ENCODE measurements around the gene STK25. TPM values are rescaled to one million over a fixed set of nuclear protein-coding genes. Genes with fewer than 3 reads are reported as not detected.
"Not testable (repeated sequence)": the region's sequence is repeated elsewhere in the genome, so short reads cannot be mapped to it uniquely, and the experiment has no call there.

The STK25 gene
- total RNA-seq, 1 donor from 2014 or later, result 125 TPM

- no peaks in the 10 kb centered on the region for H3K9me3 Mint-ChIP-seq
- no peaks in the 10 kb centered on the region for H3K4me1 Mint-ChIP-seq (ENCODE audit: low read depth)
- H3K4me3 Mint-ChIP-seq, result no peak overlapping the region
- H3K36me3 Mint-ChIP-seq (ENCODE audit: low read depth), result no peaks in the 10 kb centered on the region
- intact Hi-C loops (cut with micrococcal nuclease), result no loop called here
- no peak for DNase-seq (ENCODE audit: low spot score)
- H3K27ac Mint-ChIP-seq, result no peak overlapping the region
- peaks cover 3% of the 10 kb centered on the region for H3K27me3 Mint-ChIP-seq (ENCODE audit: insufficient read depth)
Observed at GRCh38 chr2:241534701-241535375, 26.5 kb upstream of the STK25 start.

GRCh38 chr2:241534293-241534692 lies 25.9 kb upstream of the STK25 start:
- no peak overlapping the region for H3K4me3 Mint-ChIP-seq

GRCh38 chr2:241532733-241533601 lies 24.6 kb upstream of the STK25 start:
- no peak for DNase-seq (ENCODE audit: low spot score)
- intact Hi-C loops (cut with micrococcal nuclease), result no loop called here
- Mint-ChIP-seq H3K27ac (no peak overlapping the region), H3K27me3 (ENCODE audit: insufficient read depth) (peaks cover 2% of the 10 kb centered on the region), H3K4me3 (no peak overlapping the region), H3K9me3 (no peaks in the 10 kb centered on the region), H3K36me3 (ENCODE audit: low read depth) (no peaks in the 10 kb centered on the region), H3K4me1 (ENCODE audit: low read depth) (no peaks in the 10 kb centered on the region)

More at GRCh38 chr2:241534293-241534692, 25.9 kb upstream of the STK25 start:
- Mint-ChIP-seq H3K4me1 (ENCODE audit: low read depth) (no peaks in the 10 kb centered on the region), H3K27me3 (ENCODE audit: insufficient read depth) (peaks cover 3% of the 10 kb centered on the region), H3K36me3 (ENCODE audit: low read depth) (no peaks in the 10 kb centered on the region), H3K27ac (no peak overlapping the region), H3K9me3 (no peaks in the 10 kb centered on the region)
- DNase-seq (ENCODE audit: low spot score), result no peak
- intact Hi-C loops (cut with micrococcal nuclease), result no loop called here

- H3K27me3 Mint-ChIP-seq (ENCODE audit: insufficient read depth), result peaks cover 2% of the 10 kb centered on the region
- no peak overlapping the region for H3K4me3 Mint-ChIP-seq
- H3K9me3 Mint-ChIP-seq, result no peaks in the 10 kb centered on the region
- no peaks in the 10 kb centered on the region for H3K4me1 Mint-ChIP-seq (ENCODE audit: low read depth)
- intact Hi-C loops (cut with micrococcal nuclease), result no loop called here
- DNase-seq (ENCODE audit: low spot score), result no peak
- no peaks in the 10 kb centered on the region for H3K36me3 Mint-ChIP-seq (ENCODE audit: low read depth)
- H3K27ac Mint-ChIP-seq, result no peak overlapping the region
Observed at GRCh38 chr2:241532168-241532567, 23.8 kb upstream of the STK25 start.

- Mint-ChIP-seq H3K27me3 (ENCODE audit: insufficient read depth) (peaks cover 2% of the 10 kb centered on the region), H3K27ac (no peak overlapping the region), H3K9me3 (no peaks in the 10 kb centered on the region), H3K4me3 (no peak overlapping the region), H3K4me1 (ENCODE audit: low read depth) (no peaks in the 10 kb centered on the region), H3K36me3 (ENCODE audit: low read depth) (no peaks in the 10 kb centered on the region)
- no peak for DNase-seq (ENCODE audit: low spot score)
- intact Hi-C loops (cut with micrococcal nuclease), result no loop called here
Observed at GRCh38 chr2:241531161-241531722, 22.9 kb upstream of the STK25 start.

GRCh38 chr2:241530571-241530970 lies 22.2 kb upstream of the STK25 start:
- no peak for DNase-seq (ENCODE audit: low spot score)
- Mint-ChIP-seq H3K36me3 (ENCODE audit: low read depth) (no peaks in the 10 kb centered on the region), H3K9me3 (no peaks in the 10 kb centered on the region), H3K4me3 (no peak overlapping the region), H3K27me3 (ENCODE audit: insufficient read depth) (peaks cover 2% of the 10 kb centered on the region), H3K27ac (no peak overlapping the region), H3K4me1 (ENCODE audit: low read depth) (no peaks in the 10 kb centered on the region)
- intact Hi-C loops (cut with micrococcal nuclease), result no loop called here

- H3K27ac Mint-ChIP-seq; H3K27me3 Mint-ChIP-seq (ENCODE audit: insufficient read depth); H3K9me3 Mint-ChIP-seq; intact Hi-C loops (cut with micrococcal nuclease); H3K36me3 Mint-ChIP-seq (ENCODE audit: low read depth); H3K4me1 Mint-ChIP-seq (ENCODE audit: low read depth); H3K4me3 Mint-ChIP-seq; DNase-seq (ENCODE audit: low spot score): not testable (repeated sequence)
Observed at GRCh38 chr2:241525818-241526780, 17.7 kb upstream of the STK25 start.

- no peak overlapping the region for H3K4me3 Mint-ChIP-seq
- peaks cover 1% of the 10 kb centered on the region for H3K36me3 Mint-ChIP-seq (ENCODE audit: low read depth)
- H3K27ac Mint-ChIP-seq, result no peak overlapping the region
- intact Hi-C loops (cut with micrococcal nuclease), result no loop called here
- H3K9me3 Mint-ChIP-seq, result peaks cover 2% of the 10 kb centered on the region
- H3K27me3 Mint-ChIP-seq (ENCODE audit: insufficient read depth), result peaks cover 8% of the 10 kb centered on the region
- H3K4me1 Mint-ChIP-seq (ENCODE audit: low read depth), result peaks cover 8% of the 10 kb centered on the region
- DNase-seq (ENCODE audit: low spot score), result no peak
Observed at GRCh38 chr2:241522477-241522876, 14.1 kb upstream of the STK25 start.

GRCh38 chr2:241519669-241520068 lies 11.3 kb upstream of the STK25 start:
- intact Hi-C loops (cut with micrococcal nuclease), result no loop called here
- H3K4me3 Mint-ChIP-seq, result no peak overlapping the region
- H3K9me3 Mint-ChIP-seq, result peaks cover 8% of the 10 kb centered on the region
- H3K27me3 Mint-ChIP-seq (ENCODE audit: insufficient read depth), result peaks cover 4% of the 10 kb centered on the region
- H3K36me3 Mint-ChIP-seq (ENCODE audit: low read depth), result peaks cover 6% of the 10 kb centered on the region
- DNase-seq (ENCODE audit: low spot score), result no peak
- H3K27ac Mint-ChIP-seq, result no peak overlapping the region
- H3K4me1 Mint-ChIP-seq (ENCODE audit: low read depth), result peaks cover 30% of the 10 kb centered on the region

GRCh38 chr2:241517297-241517696 lies 8.9 kb upstream of the STK25 start:
- Mint-ChIP-seq H3K4me3 (no peak overlapping the region), H3K27ac (peak overlapping the region; percentile 8), H3K36me3 (ENCODE audit: low read depth) (peaks cover 6% of the 10 kb centered on the region), H3K9me3 (peaks cover 8% of the 10 kb centered on the region), H3K27me3 (ENCODE audit: insufficient read depth) (peaks cover 4% of the 10 kb centered on the region), H3K4me1 (ENCODE audit: low read depth) (peaks cover 31% of the 10 kb centered on the region)
- DNase-seq (ENCODE audit: low spot score), result no peak
- intact Hi-C loops (cut with micrococcal nuclease), result no loop called here

- H3K36me3 Mint-ChIP-seq (ENCODE audit: low read depth), result peaks cover 6% of the 10 kb centered on the region
- peaks cover 7% of the 10 kb centered on the region for H3K27me3 Mint-ChIP-seq (ENCODE audit: insufficient read depth)
- H3K9me3 Mint-ChIP-seq, result peaks cover 8% of the 10 kb centered on the region
- H3K27ac Mint-ChIP-seq, result peak overlapping the region; percentile 77
- H3K4me3 Mint-ChIP-seq, result no peak overlapping the region
- DNase-seq (ENCODE audit: low spot score), result no peak
- peaks cover 31% of the 10 kb centered on the region for H3K4me1 Mint-ChIP-seq (ENCODE audit: low read depth)
- intact Hi-C loops (cut with micrococcal nuclease), result no loop called here
Observed at GRCh38 chr2:241516520-241516965, 8.2 kb upstream of the STK25 start.

- peak overlapping the region; percentile 40 for H3K27ac Mint-ChIP-seq
- peaks cover 10% of the 10 kb centered on the region for H3K27me3 Mint-ChIP-seq (ENCODE audit: insufficient read depth)
- H3K4me3 Mint-ChIP-seq, result no peak overlapping the region
- peaks cover 8% of the 10 kb centered on the region for H3K9me3 Mint-ChIP-seq
- no peak for DNase-seq (ENCODE audit: low spot score)
- peaks cover 6% of the 10 kb centered on the region for H3K36me3 Mint-ChIP-seq (ENCODE audit: low read depth)
- H3K4me1 Mint-ChIP-seq (ENCODE audit: low read depth), result peaks cover 25% of the 10 kb centered on the region
- intact Hi-C loops (cut with micrococcal nuclease), result no loop called here
Observed at GRCh38 chr2:241514986-241515737, 6.8 kb upstream of the STK25 start.
